GM19463 (cell line): ENCODE data around the gene PTPRG.

ENCODE experiments used
- ATAC-seq: cut with Tn5 transposase; IDR thresholded peaks from one replicate; pipeline ENCODE4 v1.9.1; 2021; ENCODE audit warnings: mild to moderate bottlenecking, moderate library complexity; ENCODE audit not compliant: unreplicated experiment

The PTPRG gene

GRCh38 chr3:62159709-62160092 is 598.3 kb downstream of the PTPRG start:
- no peak for ATAC-seq

GRCh38 chr3:62161371-62161770 is 600.0 kb downstream of the PTPRG start:
- ATAC-seq, result no peak

DNA sequence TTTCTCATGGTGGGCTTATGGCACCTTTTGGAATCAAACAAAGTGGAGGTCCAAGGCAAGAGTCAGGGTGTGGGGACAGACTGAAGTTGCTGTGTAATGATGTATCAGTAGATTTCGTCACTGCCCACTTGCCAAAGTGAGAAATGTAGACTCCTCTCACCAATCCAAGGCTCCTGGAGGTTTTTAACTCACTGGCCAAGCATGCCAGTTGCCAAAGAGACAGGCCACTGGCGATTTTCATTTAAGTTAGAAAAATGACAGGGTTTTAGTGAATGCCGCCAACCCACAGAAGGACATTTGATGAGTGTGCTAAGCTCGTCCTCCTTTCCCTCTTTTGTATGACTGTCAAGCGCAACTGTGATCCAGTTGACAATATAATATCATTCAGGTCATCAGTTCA is 602.8 kb downstream of the PTPRG start:
- ATAC-seq, result no peak

DNA sequence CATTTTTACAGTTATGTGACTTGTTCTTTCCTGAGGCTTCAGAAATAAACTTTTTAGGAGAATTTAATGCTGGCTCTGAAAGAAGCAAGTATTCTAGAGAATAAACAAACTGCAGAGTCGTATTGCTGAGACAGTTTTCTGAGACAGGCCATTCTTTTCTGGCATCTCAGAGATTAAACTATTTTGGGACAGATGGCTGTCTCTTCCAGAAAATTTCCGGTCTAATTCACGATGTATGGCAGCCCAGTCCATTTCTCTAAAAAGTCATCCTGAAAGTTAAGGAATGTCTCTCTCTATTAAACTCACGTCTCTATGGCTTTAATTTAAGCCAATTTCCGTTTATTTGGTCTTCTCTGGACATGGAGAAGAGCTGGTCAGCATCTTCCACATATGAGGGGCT is 603.4 kb downstream of the PTPRG start:
- no peak for ATAC-seq

GRCh38 chr3:62167566-62168262 is 606.3 kb downstream of the PTPRG start:
- ATAC-seq, result no peak

DNA sequence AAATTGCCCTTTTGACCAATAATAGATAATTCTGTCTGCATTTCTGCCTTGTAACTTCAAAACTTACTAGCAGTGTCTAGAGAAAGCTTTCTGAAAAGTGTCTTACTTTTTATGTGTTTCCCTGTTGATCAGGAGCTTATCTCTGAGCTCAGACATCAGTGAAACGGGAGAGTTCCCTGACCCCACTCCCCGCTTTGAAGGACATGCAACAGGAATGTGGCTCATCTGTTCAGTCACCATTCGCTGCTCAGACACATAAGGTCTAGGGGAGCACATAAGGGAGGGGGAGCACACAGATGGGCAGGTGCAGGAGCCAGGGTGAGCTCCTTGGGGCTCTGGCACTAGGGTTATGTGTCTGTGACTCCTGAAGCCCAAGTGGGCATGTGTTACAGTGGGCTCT is 607.0 kb downstream of the PTPRG start:
- no peak for ATAC-seq

DNA sequence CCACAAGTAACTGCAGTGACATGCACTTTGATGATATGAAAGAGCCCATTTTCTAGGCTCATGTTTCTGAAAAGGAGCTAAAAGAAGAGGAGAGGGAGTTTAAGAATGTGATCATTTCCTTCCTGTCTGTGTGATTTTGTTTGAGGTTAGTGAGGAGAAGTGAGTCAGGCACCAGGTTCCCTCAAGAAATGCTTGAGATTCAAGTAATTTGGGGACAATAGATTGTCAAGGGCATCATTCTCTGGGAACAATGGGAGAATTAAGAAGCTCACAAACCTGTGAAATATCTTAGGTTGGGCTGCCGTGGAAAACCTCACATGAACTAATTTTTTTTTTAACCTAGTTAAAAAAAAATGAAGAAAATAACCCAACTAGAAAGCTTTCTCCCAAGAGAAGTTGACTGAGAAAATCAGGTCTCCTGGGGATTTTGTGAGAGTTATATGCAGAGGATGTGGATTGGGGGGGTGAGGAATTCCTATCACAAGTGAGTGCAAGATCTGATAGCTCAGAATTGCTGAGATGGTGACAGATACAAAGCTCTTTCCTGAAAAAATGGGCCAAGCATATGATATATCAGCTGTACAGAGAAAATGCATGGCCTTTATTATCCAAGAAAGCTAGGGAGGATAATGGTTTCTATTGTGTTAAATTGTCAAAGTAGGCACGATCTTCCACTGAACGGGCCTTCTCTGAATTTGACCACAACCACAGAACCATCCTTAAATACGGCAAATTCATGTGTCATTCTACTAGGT is 608.7 kb downstream of the PTPRG start:
- no peak for ATAC-seq

DNA sequence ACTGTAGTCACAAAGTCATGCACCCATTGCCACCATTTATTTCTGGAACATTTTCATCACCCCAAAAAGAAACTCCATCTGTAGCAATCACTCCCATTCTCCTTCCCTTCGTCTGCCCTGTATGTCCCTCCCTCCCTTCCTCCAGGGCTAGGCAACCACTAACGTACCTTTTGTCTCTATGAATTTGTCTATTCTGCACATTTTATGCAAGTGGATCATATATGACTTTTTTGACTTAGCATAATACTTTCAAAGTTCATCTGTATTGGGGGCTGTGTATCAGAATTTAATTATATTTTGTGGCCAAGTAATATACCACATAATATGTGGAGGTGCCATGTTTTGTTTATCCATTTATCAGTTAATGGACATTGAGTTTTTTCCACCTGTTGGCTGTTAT is 610.4 kb downstream of the PTPRG start:
- ATAC-seq, result no peak

DNA sequence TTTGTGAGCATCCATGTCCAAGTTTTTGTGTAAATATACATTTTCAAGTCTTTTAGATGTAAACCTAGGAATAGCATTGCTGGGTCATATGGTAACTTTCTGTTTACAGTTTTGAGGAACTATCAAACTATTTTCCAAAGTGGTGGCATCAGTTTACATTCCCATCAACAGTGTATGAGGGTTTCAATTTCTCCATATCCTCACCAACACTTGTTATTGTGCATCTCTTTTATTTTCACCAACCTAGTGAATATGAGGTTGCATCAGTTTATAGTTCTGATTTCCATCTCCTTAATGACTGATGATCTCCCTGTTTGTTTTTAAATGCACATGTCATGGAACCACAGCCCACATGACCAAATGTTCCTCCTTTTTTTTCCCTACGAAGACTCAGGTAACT is 610.8 kb downstream of the PTPRG start:
- ATAC-seq, result no peak

DNA sequence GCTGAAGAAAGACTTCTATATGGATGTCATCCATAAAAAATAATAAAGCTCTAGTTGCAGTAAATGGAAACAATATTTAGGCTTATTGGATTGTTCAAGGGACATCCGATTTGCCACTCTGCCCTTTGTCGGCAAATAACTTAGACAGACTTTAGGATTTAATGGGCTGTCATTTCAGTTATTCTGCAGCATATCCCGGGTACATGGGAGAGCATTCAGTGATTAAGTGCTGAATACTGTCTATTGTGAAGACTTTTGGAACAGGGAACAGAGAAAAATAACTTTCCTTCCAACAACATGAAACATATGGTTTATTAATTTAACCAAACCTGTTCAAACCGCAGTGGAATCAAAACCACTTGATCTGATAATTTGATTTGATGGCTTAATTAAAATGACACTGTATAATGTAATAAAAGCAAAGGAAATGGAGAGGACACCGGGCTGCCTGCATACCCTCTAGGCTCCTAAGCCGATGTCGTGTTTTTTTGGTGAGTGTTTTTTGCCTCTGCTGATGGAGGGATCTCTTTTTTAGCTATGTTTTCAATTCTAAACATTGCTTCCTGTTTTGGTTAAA is 612.7 kb downstream of the PTPRG start:
- no peak for ATAC-seq

GRCh38 chr3:62175161-62175560 is 613.8 kb downstream of the PTPRG start:
- no peak for ATAC-seq

DNA sequence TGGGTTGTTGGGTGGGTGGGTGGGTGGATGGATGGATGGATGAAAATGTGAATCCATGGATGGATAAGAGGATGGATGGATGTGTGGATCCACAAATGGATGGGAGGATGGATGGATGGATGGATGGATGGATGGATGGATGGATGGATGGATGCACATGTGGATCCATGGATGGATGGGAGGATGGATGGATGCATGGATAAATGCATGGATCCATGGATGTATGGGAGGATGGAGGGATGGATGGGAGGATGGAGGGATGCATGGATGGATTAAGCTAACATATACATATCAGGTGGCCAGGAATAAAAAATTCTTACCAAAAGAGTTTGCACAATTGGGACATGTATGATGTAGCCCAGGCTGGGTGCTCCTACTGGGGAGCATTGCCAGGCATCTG is 616.7 kb downstream of the PTPRG start:
- ATAC-seq, result no peak

DNA sequence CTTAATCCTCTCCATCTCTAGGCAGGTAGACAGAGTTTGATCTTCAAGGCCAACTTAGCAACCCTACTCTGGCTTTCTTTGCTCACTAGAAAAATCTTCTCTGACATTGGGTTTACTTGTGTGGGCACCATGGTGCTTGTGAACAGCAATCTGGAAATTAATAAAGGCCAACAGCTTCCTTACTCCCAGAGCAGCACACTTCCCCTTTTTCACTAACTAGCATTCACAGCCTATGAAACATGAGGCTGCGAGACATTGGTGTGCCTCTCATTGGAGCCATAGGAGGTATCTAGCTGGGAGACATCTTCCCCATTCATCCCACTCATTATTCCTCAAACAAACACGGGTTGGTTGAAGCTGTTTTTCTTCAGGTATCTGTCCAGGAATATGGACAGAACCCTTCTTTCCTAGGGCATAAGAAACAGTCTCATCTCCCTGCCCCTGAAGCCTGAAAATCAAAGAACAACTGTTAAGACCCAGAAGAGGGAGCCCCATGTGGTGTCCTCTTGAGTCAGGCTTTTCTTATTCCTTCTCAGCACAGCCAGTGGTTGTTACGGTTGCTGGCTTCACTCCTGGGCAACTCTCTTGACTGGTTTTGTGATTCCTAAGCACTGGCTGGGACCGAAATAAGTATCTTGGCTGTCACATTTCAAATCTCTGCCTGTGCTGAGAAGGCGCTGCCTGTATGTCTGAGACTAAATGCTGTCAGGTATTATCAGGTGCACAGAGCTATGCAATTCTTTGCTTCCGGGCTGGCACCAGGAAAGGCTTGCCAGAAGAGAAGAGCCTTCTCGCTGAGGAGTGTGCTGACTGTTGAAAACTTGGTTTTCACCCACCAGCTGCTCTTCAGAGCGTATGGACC is 617.6 kb downstream of the PTPRG start:
- ATAC-seq, result no peak

DNA sequence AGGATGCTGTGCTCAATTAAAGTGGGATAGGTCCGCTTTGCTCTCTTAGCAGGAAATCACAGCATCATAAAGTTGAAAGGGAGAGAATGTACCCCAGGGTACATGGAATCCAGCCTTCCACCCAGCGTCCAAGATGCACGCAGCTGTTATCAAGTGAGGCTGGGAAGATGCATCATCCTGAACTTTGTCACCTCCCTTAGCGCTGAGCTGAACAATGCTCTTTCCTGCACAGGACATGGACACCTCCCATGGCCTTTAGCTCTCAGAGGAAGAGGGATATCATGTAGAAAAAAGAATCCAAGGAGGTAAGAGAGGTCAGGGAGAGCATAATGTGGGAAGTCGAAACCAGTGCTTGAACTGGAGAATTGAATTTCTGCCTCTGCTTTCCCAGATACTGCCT is 619.1 kb downstream of the PTPRG start:
- no peak for ATAC-seq

GRCh38 chr3:62183087-62183486 is 621.7 kb downstream of the PTPRG start:
- ATAC-seq, result no peak

DNA sequence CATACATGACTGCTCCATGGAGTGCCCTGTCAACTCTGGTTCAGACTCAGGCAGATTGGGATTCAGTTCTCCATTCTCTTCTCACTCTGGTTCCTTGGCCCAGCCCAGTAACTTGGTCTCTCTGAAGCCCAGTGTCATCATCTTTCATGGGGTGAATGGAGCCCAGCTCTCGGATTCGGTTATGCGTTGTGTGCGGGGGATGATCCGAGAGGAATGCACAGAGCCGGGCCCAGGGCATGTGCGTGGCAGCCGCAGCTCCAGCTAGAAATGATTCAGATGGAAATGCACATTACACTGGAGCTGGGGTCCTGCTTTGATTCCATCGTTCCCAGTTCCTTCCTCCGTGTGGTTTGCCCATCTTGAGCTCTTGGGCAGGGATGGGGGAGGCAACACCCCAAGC is 622.6 kb downstream of the PTPRG start:
- no peak for ATAC-seq

- no peak for ATAC-seq
These were observed 623.2 kb downstream of the PTPRG start for GRCh38 chr3:62184559-62184958.

DNA sequence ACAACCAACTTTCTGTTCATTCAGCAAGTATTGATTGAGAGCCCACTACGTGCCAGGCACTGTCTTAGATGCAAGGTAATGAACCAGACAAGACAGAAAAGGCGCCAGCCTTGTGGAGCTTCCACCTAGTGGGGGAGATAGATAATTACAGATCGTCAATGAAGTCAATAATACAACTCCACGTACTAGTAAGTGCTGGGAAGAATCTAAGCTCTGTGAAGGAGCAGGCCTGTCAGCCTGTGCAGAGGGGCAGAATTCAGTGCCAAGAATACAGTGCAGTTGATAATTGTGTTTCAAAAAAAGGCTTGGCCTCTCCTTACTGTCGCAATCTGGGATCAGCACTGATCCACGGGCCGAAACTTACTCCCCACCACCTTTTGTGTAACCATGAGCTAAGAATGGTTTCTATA is 625.7 kb downstream of the PTPRG start:
- ATAC-seq, result no peak

DNA sequence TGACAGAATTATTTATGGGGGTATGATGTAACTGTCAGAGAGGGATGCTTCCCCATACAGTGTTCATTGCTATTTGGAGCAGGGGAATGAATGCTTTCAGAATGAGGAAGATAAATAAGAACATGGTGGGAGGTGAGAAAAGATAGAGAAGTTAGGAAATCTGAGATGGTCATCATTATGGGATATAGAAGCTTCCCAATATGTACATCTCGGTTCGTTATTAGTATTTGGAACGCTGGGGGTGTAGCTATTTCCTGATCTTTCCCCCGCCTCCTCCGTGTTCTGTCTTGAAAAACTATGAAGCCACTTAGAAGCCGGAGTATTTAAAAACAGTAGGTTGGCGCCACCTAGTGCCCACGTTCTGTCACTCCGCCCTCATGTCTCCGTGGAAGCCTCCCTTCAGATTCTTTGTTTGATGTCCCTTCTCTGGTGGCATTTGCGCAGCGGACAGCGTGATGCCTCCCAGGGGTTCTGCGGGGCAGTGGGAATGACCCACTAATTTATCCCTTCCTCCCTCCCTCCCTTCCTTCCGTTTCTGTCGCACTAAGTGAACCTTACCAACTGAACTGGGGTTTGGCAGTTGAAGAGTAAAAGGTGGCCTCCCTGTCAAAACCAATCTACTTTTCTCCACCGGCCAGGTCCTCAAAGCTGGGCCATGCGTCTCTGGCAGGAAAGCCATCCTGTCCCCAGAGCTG is 627.5 kb downstream of the PTPRG start:
- ATAC-seq, result peak; percentile 82

- no peak for ATAC-seq
These were observed 628.0 kb downstream of the PTPRG start for GRCh38 chr3:62189376-62189698.

DNA sequence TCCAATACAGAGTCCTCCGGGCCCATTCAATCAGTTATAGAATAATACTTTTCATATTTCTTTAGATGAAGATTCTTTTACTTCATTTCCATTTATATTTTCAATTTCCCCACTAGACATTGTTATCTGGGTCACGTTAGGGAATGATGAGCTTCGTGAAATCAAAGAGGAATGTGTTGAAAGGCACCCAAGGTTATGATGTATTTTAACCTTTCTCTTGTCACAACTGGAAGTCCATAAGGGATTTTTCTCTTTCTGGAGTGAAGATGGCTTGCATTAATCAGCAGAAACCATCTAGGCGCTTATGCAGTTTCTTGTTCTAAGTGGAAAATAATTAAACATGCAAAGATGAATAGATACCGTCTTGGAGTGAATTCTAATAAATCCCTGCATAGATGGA is 631.5 kb downstream of the PTPRG start:
- ATAC-seq, result no peak
